ENCODE results near the gene KCNK10. TPM values are rescaled to one million over a fixed set of nuclear protein-coding genes. Genes with fewer than 3 reads are reported as not detected.

KCNK10 gene
- total and polyA plus RNA-seq, 4 donors, result 0.01 TPM; not detected in 3

DNA sequence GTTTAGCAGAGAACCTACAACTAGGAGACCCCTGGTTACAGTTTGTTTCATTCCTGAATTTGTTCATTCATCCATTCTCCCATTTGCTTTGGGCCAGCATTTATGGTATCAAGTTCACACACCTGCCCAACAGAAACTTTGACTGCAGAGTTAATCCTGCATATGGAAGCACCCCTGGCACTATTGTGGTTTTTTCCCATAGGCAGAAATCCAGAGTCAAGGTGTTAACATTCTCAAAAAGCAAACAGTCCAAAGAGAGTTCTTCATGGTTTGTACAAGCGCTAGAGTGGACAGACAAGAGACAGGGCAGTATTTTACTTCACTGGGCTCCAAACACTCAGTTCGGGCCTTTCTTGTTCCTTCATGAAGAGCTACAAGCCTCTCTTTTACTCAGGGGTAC, 51.9 kb downstream of the KCNK10 start:
- H3K9me3 ChIP-seq (ENCODE audit: control insufficient read depth in 4 of 4, insufficient read depth in 3 of 4, low read length in 3 of 4), result peaks cover 0 to 2% (median 0%) of the 10 kb centered on the region in 4 donors
- DNase-seq (no peak), ATAC-seq (ENCODE audit: insufficient read depth, low FRiP score) (no peak)
- H3K4me1 ChIP-seq (ENCODE audit: control insufficient read depth in 5 of 5, insufficient read depth in 5 of 5, low read length in 5 of 5), result no peaks in the 10 kb centered on the region
- WGBS, 2 donors, result 60 to 64% methylated on average over 2 of the region's 2 CpGs
- no peaks in the 10 kb centered on the region for H3K36me3 ChIP-seq (ENCODE audit: control insufficient read depth in 4 of 4, insufficient read depth in 4 of 4, low read length in 4 of 4)
- H3K4me3 ChIP-seq, result no peak overlapping the region
- TF ChIP-seq, protein P1, sequence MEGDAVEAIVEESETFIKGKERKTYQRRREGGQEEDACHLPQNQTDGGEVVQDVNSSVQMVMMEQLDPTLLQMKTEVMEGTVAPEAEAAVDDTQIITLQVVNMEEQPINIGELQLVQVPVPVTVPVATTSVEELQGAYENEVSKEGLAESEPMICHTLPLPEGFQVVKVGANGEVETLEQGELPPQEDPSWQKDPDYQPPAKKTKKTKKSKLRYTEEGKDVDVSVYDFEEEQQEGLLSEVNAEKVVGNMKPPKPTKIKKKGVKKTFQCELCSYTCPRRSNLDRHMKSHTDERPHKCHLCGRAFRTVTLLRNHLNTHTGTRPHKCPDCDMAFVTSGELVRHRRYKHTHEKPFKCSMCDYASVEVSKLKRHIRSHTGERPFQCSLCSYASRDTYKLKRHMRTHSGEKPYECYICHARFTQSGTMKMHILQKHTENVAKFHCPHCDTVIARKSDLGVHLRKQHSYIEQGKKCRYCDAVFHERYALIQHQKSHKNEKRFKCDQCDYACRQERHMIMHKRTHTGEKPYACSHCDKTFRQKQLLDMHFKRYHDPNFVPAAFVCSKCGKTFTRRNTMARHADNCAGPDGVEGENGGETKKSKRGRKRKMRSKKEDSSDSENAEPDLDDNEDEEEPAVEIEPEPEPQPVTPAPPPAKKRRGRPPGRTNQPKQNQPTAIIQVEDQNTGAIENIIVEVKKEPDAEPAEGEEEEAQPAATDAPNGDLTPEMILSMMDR (IDR thresholded peaks at IDR 0.05; ENCODE audit: control extremely low read depth, extremely low read depth), result no peak
- peaks cover 0 to 6% (median 0%) of the 10 kb centered on the region in 3 donors for H3K27me3 ChIP-seq (ENCODE audit: control insufficient read depth in 3 of 3, insufficient read depth in 3 of 3, low read length in 2 of 3)
- no peak overlapping the region for H3K9ac ChIP-seq (ENCODE audit: insufficient read depth in 1 of 2, low read length in 2 of 2)
- H3K27ac ChIP-seq (ENCODE audit: low read depth in 1 of 2, low read length in 1 of 2), result no peak overlapping the region

DNA sequence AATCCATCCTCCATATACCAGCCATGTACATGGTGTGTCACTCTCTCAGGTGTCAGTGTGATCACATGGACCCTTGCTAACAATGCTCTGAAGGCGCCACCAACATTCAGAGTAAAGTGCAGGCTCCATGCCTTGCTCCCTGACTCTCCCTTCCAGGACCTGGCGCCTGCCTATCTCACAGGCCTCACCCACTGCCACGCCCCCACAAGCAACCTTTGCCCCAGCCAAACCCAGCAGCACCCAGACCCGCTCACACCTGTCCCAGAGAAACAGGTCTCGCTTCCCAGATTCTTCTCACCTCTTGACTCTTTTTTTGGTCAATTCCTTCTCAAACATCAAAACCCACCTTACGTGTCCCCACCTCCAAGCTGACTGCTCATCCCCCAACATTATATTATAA, 52.3 kb downstream of the KCNK10 start:
- Histone ChIP-seq H3K4me3 (no peak overlapping the region), H3K27me3 (ENCODE audit: control insufficient read depth in 3 of 3, insufficient read depth in 3 of 3, low read length in 2 of 3) (peaks cover 0 to 6% (median 0%) of the 10 kb centered on the region in 3 donors), H3K9me3 (ENCODE audit: control insufficient read depth in 4 of 4, insufficient read depth in 3 of 4, low read length in 3 of 4) (peaks cover 0 to 4% (median 0%) of the 10 kb centered on the region in 4 donors), H3K9ac (ENCODE audit: insufficient read depth in 1 of 2, low read length in 2 of 2) (no peak overlapping the region), H3K4me1 (ENCODE audit: control insufficient read depth in 5 of 5, insufficient read depth in 5 of 5, low read length in 5 of 5) (no peaks in the 10 kb centered on the region), H3K36me3 (ENCODE audit: control insufficient read depth in 4 of 4, insufficient read depth in 4 of 4, low read length in 4 of 4) (no peaks in the 10 kb centered on the region), H3K27ac (ENCODE audit: low read depth in 1 of 2, low read length in 1 of 2) (no peak overlapping the region)
- TF ChIP-seq, protein P1 (IDR thresholded peaks at IDR 0.05; ENCODE audit: control extremely low read depth, extremely low read depth), result no peak
- DNase-seq (no peak), ATAC-seq (ENCODE audit: insufficient read depth, low FRiP score) (no peak)
- 68 to 77% methylated on average over 6 of the region's 6 CpGs for WGBS, 2 donors

GRCh38 chr14:88269806-88270420, 53.2 kb downstream of the KCNK10 start:
- H3K27ac ChIP-seq (ENCODE audit: low read depth in 1 of 2, low read length in 1 of 2), result no peak overlapping the region
- DNase-seq (no peak), ATAC-seq (ENCODE audit: insufficient read depth, low FRiP score) (no peak)
- no peaks in the 10 kb centered on the region for H3K4me1 ChIP-seq (ENCODE audit: control insufficient read depth in 5 of 5, insufficient read depth in 5 of 5, low read length in 5 of 5)
- 56 to 63% methylated on average over 12 of the region's 12 CpGs for WGBS, 2 donors
- H3K9me3 ChIP-seq (ENCODE audit: control insufficient read depth in 4 of 4, insufficient read depth in 3 of 4, low read length in 3 of 4), result peaks cover 0 to 4% (median 0%) of the 10 kb centered on the region in 4 donors
- no peak overlapping the region for H3K9ac ChIP-seq (ENCODE audit: insufficient read depth in 1 of 2, low read length in 2 of 2)
- no peak overlapping the region for H3K4me3 ChIP-seq
- H3K36me3 ChIP-seq (ENCODE audit: control insufficient read depth in 4 of 4, insufficient read depth in 4 of 4, low read length in 4 of 4), result no peaks in the 10 kb centered on the region
- peaks cover 0 to 6% (median 0%) of the 10 kb centered on the region in 3 donors for H3K27me3 ChIP-seq (ENCODE audit: control insufficient read depth in 3 of 3, insufficient read depth in 3 of 3, low read length in 2 of 3)
- TF ChIP-seq, protein P1 (IDR thresholded peaks at IDR 0.05; ENCODE audit: control extremely low read depth, extremely low read depth), result no peak

DNA sequence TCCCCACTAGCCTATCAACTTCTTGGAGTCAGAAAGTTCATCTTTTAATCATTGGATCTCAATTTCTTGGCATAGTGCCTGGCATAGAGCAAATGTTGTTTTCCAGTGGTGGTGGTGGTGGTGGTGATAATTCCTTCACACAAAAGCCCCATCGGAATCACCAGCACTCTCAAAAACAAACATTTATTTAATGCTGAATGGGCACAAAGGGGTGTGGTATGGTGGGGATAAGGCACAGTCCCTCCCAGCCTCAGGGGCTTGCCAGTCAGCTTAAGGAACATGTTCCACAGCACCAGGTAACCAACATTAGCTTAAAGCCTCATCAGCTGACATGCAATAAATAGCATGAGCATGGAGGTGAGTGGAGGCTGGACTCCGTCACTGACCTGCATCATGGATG, 56.6 kb downstream of the KCNK10 start:
- H3K27me3 ChIP-seq (ENCODE audit: control insufficient read depth in 3 of 3, insufficient read depth in 3 of 3, low read length in 2 of 3), result peaks cover 0 to 6% (median 0%) of the 10 kb centered on the region in 3 donors
- TF ChIP-seq, protein P1 (IDR thresholded peaks at IDR 0.05; ENCODE audit: control extremely low read depth, extremely low read depth), result no peak
- H3K4me3 ChIP-seq, result no peak overlapping the region
- ATAC-seq (ENCODE audit: insufficient read depth, low FRiP score) (no peak), DNase-seq (no peak)
- H3K9ac ChIP-seq (ENCODE audit: insufficient read depth in 1 of 2, low read length in 2 of 2), result no peak overlapping the region
- H3K36me3 ChIP-seq (ENCODE audit: control insufficient read depth in 4 of 4, insufficient read depth in 4 of 4, low read length in 4 of 4), result no peaks in the 10 kb centered on the region
- WGBS, 2 donors, result 72 to 92% methylated on average over 2 of the region's 2 CpGs
- H3K4me1 ChIP-seq (ENCODE audit: control insufficient read depth in 5 of 5, insufficient read depth in 5 of 5, low read length in 5 of 5), result no peaks in the 10 kb centered on the region
- H3K9me3 ChIP-seq (ENCODE audit: control insufficient read depth in 4 of 4, insufficient read depth in 3 of 4, low read length in 3 of 4), result peaks cover 0 to 2% (median 0%) of the 10 kb centered on the region in 4 donors
- no peak overlapping the region for H3K27ac ChIP-seq (ENCODE audit: low read depth in 1 of 2, low read length in 1 of 2)
